ACHN (cell line): ENCODE results near the gene TMEM126B.
"Not testable (repeated sequence)": the region's sequence is repeated elsewhere in the genome, so short reads cannot be mapped to it uniquely, and the experiment has no call there.

Experiments used
- DNase-seq: peaks from one replicate; pipeline ENCODE4 v3.0.0-alpha.2; 2015
- in situ Hi-C: cut with HindIII; loops from 2 replicates; pipeline ENCODE4 v1.10.0; 2017; ENCODE audit warnings: low sequenced_read_pairs, low pct_ligation_motif_present, low pct_unique_long_range_greater_than_20kb

The TMEM126B gene

DNA sequence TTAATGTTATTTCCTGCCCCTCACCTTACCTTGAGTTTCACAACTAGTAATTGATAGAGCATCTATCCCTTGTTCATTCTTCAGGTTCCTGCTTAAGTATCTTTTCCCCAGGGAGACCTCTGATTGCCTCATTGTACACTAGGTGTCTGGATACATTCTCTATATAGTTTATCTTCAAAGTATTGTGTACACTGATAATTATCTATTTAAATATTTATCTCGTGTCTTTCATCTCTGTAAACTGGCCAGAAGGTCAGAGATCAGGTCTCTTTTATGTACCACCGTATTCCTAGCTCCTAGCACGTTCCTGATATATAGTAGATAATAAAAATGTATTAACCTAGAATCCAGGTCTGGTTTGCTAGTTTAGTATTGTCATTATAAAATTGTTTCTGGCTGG is 6.4 kb downstream of the TMEM126B start:
- in situ Hi-C loops: no loop called here
- DNase-seq: no peak

DNA sequence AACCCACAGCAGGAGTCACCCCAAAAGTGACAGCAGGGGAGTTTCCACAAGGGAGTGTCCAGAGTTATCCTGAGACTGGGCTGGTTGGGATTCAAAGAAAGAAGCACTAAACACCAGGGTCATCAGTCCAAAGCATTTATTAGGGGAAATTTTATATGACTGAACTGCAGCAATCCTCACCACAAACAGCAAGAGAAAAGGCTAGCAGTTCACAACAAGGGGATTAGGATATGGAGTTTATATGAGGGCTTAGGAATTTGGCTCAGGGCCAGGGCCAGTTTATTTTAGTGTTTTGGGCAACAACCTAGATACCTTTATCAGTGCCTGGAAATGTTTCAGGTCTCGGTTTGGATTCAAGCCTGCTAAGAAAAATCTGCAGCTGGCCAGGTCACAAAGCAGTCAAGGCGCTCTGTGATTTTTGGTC is 14.8 kb downstream of the TMEM126B start:
- no peak for DNase-seq
- in situ Hi-C loops: no loop called here

DNA sequence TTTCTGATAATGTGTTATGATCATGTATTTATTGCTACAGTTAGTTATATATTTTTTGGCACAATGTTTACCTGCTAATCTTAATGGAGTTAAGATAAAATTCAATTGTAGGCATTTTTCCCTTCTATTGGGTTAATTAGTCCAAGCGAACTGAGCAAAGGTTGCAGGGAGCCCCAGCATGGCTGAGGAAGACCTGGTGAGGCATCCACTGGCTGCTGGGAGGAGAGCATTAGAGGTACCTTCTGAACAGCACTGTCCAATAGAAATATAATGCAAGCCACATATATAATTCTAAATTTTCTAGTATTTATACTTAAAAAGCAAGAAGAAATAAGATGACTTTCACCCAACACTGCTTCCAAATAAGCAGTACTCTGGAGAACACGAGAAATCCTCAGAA is 18.7 kb downstream of the TMEM126B start:
- no peak for DNase-seq
- in situ Hi-C loops: no loop called here

DNA sequence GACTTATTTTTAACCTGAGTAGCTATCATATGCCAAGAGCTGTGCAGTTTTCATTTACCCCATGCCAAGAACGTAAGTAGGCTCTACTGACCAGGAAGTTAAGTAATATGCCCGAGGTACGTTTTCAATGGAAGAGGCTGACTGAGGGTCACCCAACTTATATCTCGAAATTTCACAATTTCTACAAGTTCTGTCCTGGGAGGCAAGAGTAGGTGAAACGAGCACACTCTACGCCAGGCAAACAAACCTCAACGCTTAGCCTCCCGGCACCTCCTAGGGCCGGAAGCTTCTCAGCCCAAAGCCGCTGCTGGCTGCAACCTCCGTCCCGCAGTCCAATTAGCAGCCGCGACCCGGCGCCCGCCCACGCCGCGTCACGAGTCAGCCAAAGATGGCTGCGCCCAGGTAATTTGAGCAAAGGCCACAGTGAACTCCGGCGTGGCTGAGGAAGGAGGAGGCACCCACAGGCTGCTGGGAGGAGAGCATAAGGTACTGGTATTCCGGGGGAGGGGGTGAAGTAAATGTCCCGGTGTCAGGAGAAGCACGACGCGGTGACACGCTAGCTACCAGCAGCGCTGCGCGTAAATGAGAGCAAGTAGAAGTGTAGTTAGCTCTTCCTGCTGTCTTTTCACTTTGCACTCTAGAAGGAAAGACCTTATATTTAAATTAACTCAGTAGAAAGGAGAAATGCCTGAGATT is 19.4 kb downstream of the TMEM126B start, which contains the start of gene TMEM126A:
TSS of gene TMEM126A (plus strand) at position 364 of the 696 bp plus-strand sequence. CDS start 2,289 bp downstream, outside the sequence.
- in situ Hi-C loops: no loop called here
- peak; percentile 80 for DNase-seq

DNA sequence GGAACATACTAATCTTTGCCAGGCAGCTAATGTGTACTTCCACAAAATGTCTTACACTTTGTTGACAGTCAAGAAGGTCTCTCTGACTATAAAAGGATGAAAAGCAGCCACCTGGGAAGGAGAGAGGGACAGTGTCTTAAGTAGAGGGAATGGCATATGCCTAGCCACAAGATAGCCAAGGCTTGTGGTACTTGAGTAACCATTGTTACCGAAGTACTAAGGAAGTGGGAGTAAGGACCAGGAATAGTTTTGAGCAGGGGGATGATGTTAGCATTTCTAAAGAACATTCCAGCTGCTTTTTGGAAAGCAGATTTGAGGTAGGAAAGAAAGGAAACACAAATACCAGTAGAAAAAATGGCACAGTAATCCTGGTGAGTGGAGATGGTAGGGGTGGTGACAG is 22.7 kb downstream of the TMEM126B start:
- no peak for DNase-seq
- in situ Hi-C loops: no loop called here

DNA sequence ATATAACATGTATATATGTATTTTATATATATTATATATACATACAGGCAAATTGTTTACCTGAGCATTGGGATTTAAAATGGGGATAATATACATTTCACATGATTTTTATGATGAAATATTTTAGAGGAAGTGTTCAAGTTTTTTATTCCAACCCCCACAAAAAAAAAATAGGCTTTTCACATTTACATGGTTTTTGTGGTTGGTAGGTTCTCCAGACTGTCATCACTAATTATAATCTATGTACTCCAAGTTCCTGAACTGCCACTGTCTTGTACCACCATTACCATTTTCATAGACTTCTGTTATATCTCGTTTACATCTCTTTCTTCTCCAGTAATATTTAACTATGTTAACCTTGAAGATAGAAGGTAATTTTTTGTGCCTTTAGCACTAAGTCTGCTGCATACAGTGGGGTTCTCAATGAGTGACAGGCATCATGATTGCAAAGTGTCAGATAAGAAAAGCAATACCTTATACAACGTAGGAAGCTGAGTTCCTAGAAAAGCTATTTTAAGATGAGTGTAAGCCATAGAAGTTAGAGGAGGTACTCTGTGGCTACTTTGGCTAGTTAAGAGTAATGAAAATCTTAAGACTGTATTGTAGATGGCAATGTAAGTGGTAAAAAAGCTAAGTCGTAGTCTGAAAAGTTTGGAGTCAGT is 24.5 kb downstream of the TMEM126B start:
- DNase-seq: no peak
- in situ Hi-C loops: no loop called here

DNA sequence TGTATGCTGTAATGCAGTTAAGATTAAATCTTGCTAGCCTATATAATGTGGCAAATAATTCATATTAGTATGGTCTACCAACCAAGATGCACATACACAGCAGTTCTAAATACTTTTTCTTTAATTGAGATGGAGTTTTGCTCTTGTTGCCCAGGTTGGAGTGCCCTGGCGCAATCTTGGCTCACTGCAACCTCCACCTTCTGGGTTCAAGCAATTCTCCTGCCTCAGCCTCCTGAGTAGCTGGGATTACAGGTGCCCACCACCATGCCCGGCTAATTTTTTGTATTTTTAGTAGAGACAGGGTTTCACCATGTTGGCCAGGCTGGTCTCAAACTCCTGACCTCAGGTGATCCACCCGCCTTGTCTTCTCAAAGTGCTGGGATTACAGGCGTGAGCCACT is 25.9 kb downstream of the TMEM126B start:
- DNase-seq, in situ Hi-C loops: not testable (repeated sequence)

DNA sequence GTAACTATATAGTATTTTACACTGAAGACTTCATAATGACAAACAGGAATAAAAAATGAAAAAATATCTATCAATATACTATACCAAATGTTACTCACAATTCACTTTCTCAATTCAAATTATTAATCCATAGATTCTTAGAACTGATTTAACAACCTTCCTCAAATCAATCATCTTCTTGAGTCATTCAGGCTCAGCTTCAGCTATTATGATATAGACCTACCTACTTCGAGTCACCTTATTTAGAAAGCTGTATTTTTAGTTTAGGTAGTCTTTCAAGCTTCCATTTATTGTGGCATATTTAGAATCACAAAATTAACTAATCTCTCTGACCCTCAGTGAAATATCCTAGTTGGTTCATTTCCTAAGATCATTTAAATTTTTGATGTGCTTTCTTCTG is 28.4 kb downstream of the TMEM126B start:
- no peak for DNase-seq
- in situ Hi-C loops: no loop called here

DNA sequence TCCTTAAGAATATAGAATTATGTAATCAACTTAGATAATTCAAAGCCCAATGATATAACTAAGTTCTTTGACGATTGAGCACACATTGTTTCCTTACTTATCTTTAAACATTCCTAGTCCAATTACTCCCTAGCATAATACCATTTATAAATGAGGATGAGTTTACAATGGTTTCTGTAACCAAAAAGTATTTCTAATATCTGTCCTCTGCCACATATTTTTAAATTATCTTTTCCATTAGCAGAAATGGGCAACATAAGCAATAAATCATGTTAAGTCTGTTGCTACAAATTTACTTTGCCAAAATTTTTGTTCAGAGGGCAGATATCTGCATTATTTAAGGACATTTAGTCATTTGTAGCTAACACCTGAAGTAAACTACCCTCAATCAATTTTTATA is 29.8 kb downstream of the TMEM126B start:
- in situ Hi-C loops: no loop called here

DNA sequence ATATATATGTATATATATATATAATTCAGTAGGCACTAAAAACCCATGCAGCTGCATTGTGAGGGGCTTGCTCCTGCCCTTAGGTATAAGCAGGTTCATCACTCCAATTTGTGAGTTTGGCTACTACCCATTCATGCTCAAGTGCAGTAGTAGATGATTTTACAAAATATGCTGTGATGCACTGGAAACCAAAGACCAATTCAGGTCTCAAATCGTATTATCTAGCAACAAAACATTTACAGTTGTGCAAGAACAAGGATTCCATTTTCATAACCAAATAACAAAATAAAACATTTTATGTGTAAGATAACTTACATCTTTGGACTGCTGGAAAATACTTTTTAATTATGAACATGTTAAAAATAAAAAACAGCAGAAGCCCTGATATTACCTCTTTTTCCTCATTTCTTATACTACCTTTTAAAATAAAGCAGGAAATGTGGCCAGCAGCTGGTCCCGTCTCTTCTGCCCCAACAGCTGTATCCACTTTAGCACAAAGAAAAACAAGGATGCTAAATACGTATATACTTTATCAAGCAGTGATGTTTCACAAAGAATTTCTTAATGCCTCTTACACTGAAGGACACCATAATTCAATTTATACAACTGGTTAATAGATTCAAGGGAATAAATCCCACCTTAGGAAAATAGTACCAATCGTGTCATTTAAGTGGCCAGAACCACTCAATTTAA is 33.7 kb downstream of the TMEM126B start:
- DNase-seq: no peak
- in situ Hi-C loops: no loop called here

More for the DNA sequence above, 29.8 kb downstream of the TMEM126B start:
- DNase-seq: no peak

DNA sequence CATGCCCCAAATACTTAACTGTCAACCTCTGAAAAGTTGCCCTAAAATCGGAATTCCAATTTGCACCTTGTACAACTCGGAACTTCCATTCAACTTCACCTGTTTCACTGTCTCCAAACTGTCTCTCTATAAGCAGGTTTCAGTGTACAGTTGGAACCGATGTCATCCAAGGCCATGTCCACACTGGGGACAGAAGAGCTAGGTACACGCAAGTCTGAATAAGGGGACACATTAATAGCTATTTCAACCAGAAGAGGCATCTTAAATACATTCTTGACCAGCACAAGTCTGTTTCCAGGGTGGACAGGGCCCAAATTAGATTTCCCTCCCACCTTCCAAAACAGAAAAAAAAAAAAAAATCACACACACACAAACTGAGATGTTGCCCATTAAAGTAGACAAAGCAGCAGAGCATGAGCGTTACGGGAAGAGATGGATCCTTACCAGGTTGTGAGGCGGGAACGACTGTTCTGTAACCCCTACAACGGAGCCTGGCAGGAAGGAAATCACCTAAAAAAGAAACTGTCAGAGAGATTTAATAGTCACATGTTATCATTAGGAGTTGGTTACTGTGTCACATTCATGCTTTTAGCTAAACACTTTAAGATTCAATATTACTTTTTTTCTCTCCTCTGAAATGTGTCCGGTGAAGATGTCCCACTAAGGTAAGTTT is 34.8 kb downstream of the TMEM126B start:
- in situ Hi-C loops: no loop called here

DNA sequence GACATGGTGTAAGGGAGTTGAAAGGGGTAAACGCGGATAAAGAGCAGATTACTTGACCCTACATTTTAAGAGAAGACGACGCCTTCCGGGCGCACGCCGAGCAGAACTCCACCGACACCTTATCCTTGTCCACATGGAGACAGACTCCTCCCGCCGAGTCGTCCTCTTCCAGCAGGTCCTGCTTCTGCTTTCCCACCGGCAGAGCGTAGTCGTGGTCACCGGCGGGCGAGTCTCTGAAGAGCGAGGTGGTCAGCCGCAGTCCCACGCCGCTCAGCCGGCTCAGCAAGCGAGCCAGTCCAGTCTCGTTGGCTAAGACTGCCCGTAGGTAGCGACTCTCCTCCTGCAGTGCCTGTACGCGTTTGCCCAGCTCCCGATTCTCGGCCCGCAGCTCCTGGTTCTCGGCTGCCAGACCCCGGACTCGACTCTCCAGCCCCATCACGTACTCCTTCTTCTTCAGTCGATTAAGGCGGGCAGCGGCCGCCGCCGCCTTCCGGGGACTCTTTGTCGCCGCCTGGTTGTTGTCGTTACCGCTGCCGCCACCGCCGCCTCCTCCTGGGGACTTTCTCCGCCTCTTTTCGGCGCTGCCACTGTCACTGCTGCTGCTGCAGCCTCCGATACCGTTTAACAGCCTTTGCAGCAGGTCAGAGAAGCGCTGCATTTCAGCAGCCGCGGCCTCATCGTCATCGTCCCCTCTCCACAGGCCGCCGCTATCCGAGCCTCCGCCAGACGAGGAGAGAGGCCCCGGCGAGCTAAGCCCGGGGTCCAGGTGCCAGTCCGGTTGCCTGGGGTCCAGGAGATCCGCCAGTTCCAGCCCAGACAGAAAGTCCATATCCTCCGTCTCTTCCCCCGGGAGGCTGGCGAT is 35.6 kb downstream of the TMEM126B start:
- in situ Hi-C loops: no loop called here
- peak; percentile 52 for DNase-seq

More for the DNA sequence above, 34.8 kb downstream of the TMEM126B start:
- no peak for DNase-seq

DNA sequence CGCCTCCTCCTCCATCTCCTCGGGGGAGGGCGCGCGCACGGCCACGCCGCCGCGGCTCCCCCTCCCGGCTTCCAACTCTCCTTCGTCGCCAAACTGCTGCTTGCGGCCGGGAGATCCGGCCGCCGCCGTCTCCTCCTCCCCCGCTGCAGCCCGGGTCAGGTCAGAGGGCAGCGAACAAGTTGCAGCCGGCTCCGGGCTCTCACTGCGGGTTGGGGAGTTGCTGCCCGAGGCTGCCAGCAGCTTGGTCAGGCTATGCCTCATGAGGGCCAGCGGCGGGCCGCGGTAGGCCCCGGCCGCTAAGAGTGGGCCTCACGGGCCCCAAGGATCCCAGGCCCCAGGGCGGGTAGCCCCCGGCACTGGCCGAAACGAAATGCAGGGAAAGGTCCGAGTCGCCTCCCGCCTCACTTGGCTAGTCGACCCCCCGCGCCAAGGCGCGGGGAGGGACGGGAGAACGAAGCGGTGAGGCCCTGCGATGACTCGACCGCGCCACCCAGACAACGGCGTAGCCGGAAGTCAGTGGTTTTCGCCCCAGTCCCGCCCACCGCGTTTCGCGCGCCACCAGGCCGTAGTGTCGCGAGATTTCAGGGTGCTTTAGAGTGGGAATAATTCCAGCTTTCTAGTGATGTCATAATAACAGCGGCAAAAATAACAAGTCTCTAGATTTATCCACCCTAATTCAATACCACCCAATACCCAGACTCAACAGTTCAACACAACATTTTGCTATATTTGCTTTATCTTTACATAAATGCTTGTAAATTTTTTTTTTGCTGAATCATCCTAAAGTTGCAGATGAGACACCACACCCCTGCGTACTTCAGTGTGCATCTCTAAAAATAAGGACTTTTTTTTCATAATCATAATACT is 36.5 kb downstream of the TMEM126B start, which contains the start of gene CREBZF:
TSS of gene CREBZF (minus strand) at position 515 of the 867 bp plus-strand sequence. CDS start at position 261, 254 bp downstream.
- in situ Hi-C loops: no loop called here
- peak; percentile 93 for DNase-seq

DNA sequence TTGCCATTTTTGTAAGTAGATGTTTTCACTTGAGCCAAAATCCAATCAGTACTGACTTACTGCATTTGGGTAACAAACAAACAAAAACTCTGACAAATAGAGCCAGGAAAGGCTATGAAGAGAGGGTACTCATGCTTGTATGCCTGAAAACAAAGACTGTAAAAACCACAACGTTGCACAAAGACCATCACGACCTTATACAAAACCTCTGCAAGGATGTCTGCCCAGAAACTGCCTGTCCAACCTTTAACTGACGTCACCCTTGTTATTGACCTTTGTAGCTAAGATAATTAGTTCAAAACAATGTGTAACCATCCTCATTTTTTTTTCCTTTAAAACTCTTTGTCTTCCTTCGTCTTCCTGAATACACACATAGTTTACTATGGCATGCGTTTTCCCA is 37.3 kb downstream of the TMEM126B start:
- in situ Hi-C loops: no loop called here

DNA sequence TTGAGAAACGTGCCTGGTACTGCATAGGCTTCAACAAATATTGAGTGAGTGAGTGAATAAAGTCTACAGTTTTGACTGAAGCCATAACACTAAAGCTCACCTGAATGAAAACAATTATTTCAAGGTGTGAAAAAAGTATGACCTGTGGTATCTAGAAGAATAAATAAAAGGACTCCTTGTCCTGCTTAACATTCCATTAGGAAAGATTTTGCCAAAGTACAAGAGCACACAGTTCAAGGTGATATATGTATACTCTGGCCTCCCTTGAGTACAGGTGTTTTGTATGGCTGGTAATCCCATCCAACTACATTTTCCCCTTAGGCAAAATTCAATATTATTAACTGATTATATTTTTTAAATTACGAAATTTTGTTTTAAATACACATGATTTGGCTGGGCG is 38.3 kb downstream of the TMEM126B start:
- in situ Hi-C loops: no loop called here
- DNase-seq: no peak

More for the DNA sequence above, 37.3 kb downstream of the TMEM126B start:
- no peak for DNase-seq

DNA sequence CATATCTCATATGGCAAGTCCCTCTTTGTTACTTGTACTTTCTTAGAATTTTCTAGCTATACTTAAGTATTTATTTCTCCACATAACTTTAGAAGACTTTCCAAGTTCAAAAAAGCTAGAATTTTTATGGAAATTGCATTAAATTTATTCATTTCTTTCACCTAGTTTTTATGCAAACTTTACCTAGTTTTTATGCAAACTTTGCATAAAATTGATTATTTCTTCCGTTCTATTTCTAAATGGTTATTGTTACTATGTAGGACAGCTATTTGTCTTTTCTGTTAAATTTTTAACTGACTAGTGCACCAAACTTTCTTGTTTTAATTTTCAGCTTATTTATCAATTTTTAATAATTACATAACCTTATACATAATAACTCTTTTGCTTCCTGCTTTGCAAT is 39.8 kb downstream of the TMEM126B start:
- in situ Hi-C loops: no loop called here
- DNase-seq: no peak
